Urothelium cell line (cell line): ENCODE measurements around the gene IGF1R.

ENCODE experiments used
- DNase-seq: peaks from one replicate; pipeline ENCODE4 v3.0.0; 2011; ENCODE audit warnings: low spot score, mixed read lengths
- FAIRE-seq: peaks from 2 replicates; lab custom pipeline; 2011; peaks lifted over from hg19 to GRCh38; lab: Jason Lieb, UNC

IGF1R gene

DNA sequence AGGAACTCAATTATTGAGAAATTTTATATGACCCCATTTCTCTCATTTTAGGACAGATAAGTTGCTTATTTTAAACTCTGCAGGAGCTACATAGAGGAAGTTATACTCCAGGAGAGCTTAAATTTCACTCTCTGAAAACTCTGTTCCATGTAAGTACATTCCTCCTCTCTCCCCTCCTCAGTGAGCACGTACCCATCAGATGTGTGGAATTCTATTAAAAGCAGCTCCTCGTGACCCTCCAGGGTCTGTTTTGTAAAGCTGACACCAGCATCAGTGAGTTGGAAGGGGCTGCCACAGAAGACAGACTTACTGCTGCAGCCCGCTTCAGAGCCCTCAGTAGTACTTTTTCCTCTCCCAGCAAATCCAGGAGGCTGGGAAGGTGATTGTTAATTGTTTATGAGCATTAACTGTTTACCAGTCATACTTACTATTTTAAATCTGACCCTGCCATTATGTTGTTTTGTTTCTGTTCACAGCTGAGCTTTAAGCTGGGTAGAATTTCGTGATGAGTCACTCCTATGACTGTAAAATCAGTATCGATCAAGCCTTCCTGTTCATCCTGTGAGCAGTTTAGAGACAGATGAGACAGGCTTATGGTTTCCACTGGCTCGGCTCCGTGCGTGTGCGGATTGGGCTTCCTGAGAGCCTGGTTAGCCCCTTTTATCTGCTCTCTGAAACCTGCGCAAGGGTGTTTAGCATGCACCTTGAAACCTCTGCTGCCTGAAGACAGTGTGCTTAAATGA lies 20.4 kb downstream of the IGF1R start:
- DNase-seq: no peak
- FAIRE-seq: no peak

GRCh38 chr15:98669638-98670037 lies 21.3 kb downstream of the IGF1R start:
- DNase-seq (no peak), FAIRE-seq (no peak)

GRCh38 chr15:98671060-98672008 lies 23.0 kb downstream of the IGF1R start:
- DNase-seq (no peak), FAIRE-seq (no peak)

DNA sequence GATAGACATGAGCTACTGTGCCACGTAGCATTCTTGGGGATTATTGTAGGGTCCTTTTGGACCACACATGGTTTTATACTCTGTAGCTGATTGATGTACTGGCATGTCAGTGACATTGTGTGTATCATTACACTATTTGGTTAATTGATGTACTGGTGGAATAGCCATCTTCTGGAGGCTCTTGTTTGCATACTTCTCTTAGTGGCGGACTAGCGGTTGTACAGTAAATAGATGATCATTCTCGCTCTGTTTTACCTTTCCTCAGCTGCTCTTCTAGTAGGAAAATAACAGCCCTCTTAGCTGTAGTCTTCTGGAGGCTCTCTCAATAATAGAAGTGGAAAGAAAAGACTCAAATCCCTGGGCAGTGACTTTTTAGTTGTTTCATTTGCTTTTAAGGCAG lies 24.8 kb downstream of the IGF1R start:
- DNase-seq: no peak
- FAIRE-seq: no peak

DNA sequence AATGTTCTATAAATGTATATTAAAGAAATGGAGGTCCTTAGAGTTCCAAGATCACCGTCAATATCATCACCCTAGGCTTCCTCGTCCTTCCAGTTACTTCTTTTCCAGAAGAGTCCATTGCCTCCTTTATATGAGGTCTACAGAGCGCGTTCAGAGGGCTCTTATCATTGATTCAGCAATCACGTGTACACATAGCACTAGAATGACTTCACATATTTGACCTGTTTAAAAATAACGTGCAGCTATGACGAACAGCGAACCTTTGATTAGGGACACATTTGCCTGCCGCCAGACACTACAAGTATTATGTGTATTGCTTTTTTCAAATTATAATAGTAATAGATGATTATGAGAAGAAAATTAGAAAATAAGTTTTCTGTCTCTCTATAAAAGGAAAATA lies 26.0 kb downstream of the IGF1R start:
- no peak for FAIRE-seq
- no peak for DNase-seq

GRCh38 chr15:98676586-98677270 lies 28.4 kb downstream of the IGF1R start:
- FAIRE-seq (no peak), DNase-seq (no peak)

DNA sequence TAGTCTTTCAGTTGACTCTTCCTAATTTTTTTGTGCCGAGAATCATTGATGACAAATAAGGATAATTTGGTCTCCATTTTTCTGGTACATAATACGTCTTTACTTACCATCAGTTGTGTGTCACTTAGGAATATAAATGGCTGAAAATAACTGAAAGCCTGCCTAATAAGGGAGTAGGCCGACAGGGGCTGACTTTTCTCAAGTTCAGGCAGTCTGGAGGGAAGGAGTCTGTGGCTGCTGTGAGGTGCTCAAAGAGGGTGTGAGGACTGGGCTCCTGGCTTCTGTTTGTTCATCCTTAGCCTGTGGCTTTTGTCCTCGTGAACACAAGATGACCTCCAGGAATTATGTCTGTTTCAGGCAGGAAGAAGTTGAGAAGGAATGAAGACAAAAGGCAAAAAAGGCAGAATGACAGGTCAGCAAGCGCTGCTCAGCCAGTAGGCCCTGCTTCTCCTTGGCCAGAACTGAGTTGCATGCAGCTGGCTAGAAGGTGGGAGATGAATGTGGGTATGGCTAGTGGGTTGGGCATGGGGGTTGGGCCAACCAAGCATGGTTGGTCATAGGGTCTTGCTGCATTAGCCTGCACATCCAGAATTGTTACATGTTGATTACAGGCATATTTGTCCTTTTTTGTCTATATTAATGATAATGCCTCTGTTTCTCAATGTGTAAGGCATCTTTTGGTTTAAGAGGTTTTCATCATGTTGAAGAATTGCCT lies 29.2 kb downstream of the IGF1R start:
- DNase-seq: no peak
- no peak for FAIRE-seq

DNA sequence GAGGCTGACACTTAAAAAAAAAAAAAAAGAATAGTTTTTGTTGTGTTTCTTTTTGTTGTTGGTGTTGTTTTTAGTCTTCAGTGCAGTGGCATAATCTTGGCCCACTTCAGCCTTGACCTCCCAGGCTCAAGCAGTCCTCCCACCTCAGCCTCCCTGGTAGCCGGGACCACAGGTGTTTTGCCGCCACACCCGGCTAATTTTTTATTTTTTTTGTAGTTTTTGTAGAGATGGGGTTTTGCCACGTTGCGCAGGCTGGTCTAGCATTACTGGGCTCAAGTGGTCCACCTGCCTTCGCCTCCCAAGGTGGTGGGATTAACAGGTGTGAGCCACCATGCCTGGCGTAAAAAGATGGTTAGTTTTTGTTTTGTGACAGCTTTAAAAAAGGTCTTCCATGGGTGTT lies 30.1 kb downstream of the IGF1R start:
- FAIRE-seq: no peak
- no peak for DNase-seq

GRCh38 chr15:98681061-98681460 lies 32.7 kb downstream of the IGF1R start:
- DNase-seq (no peak), FAIRE-seq (no peak)

- DNase-seq (no peak), FAIRE-seq (no peak)
Observed at GRCh38 chr15:98682992-98683701, 34.8 kb downstream of the IGF1R start.

GRCh38 chr15:98683831-98684230 lies 35.5 kb downstream of the IGF1R start:
- no peak for DNase-seq
- no peak for FAIRE-seq

DNA sequence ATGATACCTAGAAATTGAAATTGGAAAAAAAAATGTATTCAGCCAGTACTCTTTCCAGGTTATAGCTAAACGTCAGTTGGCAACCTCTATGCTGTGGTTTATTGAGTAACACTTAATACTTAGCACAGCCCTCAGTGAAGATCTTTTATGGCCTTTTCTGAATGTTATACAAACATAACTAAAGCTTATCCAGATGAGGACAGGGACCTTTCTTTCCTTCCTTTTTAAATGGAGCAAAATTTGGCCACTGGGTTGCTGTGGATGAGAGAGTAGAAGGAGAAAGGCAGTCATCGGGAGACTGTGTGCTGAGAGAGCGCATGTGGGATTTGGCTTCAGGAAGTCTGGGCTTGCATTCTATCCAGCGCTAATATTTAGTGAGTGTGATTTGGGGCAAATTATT lies 36.1 kb downstream of the IGF1R start:
- DNase-seq (no peak), FAIRE-seq (no peak)

- DNase-seq (no peak), FAIRE-seq (no peak)
Observed at GRCh38 chr15:98684995-98685525, 36.7 kb downstream of the IGF1R start.

GRCh38 chr15:98686983-98687382 lies 38.6 kb downstream of the IGF1R start:
- DNase-seq (no peak), FAIRE-seq (no peak)

DNA sequence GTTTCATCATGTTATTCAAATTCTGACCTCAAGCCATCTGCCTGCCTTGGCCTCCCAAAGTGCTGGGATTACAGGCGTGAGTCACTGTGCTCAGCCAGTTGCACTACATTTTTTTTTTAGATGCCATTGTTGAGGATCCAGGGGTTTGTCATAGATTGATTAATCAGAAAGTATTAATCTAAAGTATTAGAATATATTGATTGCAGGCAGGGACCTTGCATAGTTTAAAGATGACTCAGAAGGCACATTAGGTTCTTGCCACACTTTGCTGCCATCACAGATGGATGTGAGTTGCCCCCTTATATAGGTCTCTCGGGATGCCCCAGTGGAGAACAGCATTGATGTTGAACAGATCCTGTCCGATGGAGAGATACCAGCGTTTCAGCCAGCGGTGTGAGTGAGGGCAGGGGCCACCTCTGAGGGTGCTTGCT lies 41.1 kb downstream of the IGF1R start:
- DNase-seq (no peak), FAIRE-seq (no peak)

DNA sequence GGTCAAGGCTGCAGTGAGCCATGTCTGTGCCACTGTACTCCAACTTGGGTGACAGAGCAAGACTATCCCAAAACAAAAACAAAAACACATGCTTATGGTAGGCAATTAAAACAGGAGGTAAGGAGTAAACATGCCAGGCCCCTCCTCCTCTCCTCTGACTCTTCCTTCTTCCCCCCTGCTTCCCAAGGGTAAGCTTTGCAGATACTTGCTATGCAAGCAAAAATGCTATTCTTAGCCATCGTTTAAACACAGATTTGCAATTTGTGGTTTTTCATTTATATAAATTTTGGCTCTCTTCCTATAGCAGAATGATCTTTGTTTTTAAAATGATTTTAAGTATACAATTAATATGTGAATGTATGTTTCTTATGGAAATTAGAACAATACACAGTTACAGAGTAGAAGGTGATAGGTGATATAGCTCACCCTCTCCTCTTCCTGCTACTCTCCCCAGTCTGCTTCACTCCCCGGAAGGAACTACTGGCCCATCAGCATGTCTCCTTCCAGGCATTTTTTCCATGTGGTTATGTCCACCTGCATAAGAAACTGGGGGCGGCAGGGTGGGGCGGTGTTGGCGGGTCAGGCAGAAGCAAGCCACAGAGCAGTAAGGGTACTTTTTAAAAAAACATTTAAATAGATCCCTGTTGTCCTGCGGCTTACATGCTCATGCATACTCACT lies 42.1 kb downstream of the IGF1R start:
- DNase-seq: no peak
- no peak for FAIRE-seq

DNA sequence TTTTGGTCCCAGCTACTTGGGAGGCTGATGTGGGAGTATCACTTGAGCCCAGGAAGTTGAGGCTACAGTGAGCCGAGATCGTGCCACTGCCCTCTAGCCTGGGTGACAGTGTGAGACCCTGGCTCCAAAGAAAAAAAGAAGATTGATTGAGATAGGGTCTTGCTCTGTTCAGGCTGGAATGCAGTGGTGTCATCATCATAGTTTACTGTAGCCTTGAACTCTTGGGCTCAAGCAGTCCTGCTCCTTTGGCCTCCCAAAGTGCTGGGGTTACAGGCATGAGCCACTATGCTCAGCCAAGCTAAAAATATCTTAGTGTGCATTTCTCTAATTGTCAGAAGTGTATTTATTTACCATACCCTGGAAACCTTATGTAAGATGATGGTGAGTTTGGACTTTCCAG lies 43.9 kb downstream of the IGF1R start:
- FAIRE-seq (no peak), DNase-seq (no peak)

DNA sequence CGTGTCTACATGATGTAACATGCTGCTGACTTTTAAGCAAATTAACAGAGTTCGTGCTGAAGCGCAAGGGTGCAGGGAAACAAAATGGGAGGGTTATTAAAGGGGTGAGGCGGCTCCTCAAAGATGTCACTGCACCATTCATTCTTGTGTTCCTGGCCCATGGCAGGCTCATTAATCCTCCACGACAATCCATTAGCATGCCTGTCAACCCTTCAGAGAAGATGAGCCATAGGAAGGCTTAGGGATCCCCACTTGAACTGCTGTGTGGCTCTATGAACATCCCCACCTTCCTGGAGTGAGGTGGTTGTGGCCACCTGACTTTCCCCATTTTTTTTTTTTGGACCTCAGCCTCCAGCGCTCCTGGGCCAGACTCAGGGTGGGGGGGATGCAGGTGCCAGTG lies 45.8 kb downstream of the IGF1R start:
- FAIRE-seq (no peak), DNase-seq (no peak)

- FAIRE-seq (no peak), DNase-seq (no peak)
Observed at GRCh38 chr15:98698792-98699191, 50.5 kb downstream of the IGF1R start.
